Trophoblast cell (in vitro differentiated cells and primary cell): ENCODE results near the gene RECK.

Experiments used
- DNase-seq, 2 donors: peaks; one replicate each; pipeline ENCODE4 v3.0.0-alpha.2; 2016
- H2AFZ ChIP-seq: 2 replicates; pipeline ENCODE4 v1.6.1; 2013; ENCODE audit warnings: low read length, moderate library complexity, mild to moderate bottlenecking; ENCODE audit not compliant: insufficient read depth, poor library complexity
- H2AK5ac ChIP-seq: 2 replicates; pipeline ENCODE4 v1.6.1; 2013; ENCODE audit warnings: mild to moderate bottlenecking, low read length
- H2BK120ac ChIP-seq: 2 replicates; pipeline ENCODE4 v1.6.1; 2013; ENCODE audit warnings: low read length, mild to moderate bottlenecking, moderate library complexity; ENCODE audit not compliant: insufficient read depth, poor library complexity
- H2BK12ac ChIP-seq: 2 replicates; pipeline ENCODE4 v1.6.1; 2013; ENCODE audit warnings: mild to moderate bottlenecking, low read length, moderate library complexity
- H2BK5ac ChIP-seq: 2 replicates; pipeline ENCODE4 v1.6.1; 2013; ENCODE audit warnings: low read length, low read depth, moderate library complexity, mild to moderate bottlenecking; ENCODE audit not compliant: poor library complexity
- H3K14ac ChIP-seq: 2 replicates; pipeline ENCODE4 v1.6.1; 2013; ENCODE audit warnings: mild to moderate bottlenecking, low read length
- H3K18ac ChIP-seq: 2 replicates; pipeline ENCODE4 v1.6.1; 2013; ENCODE audit warnings: mild to moderate bottlenecking, low read length
- H3K23ac ChIP-seq: 2 replicates; pipeline ENCODE4 v1.6.1; 2013; ENCODE audit warnings: low read length
- H3K27ac ChIP-seq: 2 replicates; pipeline ENCODE4 v1.5.1; 2013; ENCODE audit warnings: low read depth, mild to moderate bottlenecking, inconsistent platforms, low read length, moderate library complexity
- H3K27me3 ChIP-seq: 2 replicates; pipeline ENCODE4 v1.6.1; 2013; ENCODE audit warnings: inconsistent platforms, mild to moderate bottlenecking, low read length, moderate library complexity; ENCODE audit not compliant: insufficient read depth
- H3K36me3 ChIP-seq, 2 experiments: 1 replicate in 1 of 2; 2 replicates in 1 of 2; pipeline ENCODE4 v1.6.1; 2013; ENCODE audit warnings: low read length in 2 of 2, mild to moderate bottlenecking in 2 of 2, moderate library complexity in 1 of 2; ENCODE audit not compliant: insufficient read depth in 2 of 2, control insufficient read depth in 1 of 2
- H3K4ac ChIP-seq: 2 replicates; pipeline ENCODE4 v1.6.1; 2013; ENCODE audit warnings: low read depth, mild to moderate bottlenecking, low read length, moderate library complexity
- H3K4me1 ChIP-seq, 2 experiments: 1 replicate in 1 of 2; 2 replicates in 1 of 2; pipeline ENCODE4 v1.6.1; 2013; ENCODE audit warnings: low read length in 2 of 2, mild to moderate bottlenecking in 2 of 2, moderate library complexity in 1 of 2; ENCODE audit not compliant: insufficient read depth in 2 of 2, control insufficient read depth in 1 of 2
- H3K4me2 ChIP-seq: 2 replicates; pipeline ENCODE4 v1.6.1; 2013; ENCODE audit warnings: inconsistent platforms, mild to moderate bottlenecking, low read length, moderate library complexity
- H3K4me3 ChIP-seq: 2 replicates; pipeline ENCODE4 v1.5.1; 2013; ENCODE audit warnings: mild to moderate bottlenecking, low read depth, low read length, inconsistent platforms
- H3K79me1 ChIP-seq: one replicate; pipeline ENCODE4 v1.6.1; 2013; ENCODE audit warnings: low read length
- H3K79me2 ChIP-seq: 2 replicates; pipeline ENCODE4 v1.6.1; 2013; ENCODE audit warnings: low read length, mild to moderate bottlenecking; ENCODE audit not compliant: control insufficient read depth, insufficient read depth, poor library complexity
- H3K9ac ChIP-seq: 2 replicates; pipeline ENCODE4 v1.6.1; 2013; ENCODE audit warnings: mild to moderate bottlenecking, low read length
- H3K9me3 ChIP-seq: 2 replicates; pipeline ENCODE4 v1.6.1; 2013; ENCODE audit warnings: low read depth, mild to moderate bottlenecking, control low read depth, inconsistent platforms, low read length; ENCODE audit not compliant: insufficient read depth
- H4K12ac ChIP-seq: 2 replicates; pipeline ENCODE4 v1.6.1; 2013; ENCODE audit warnings: low read depth, mild to moderate bottlenecking, low read length, moderate library complexity
- H4K8ac ChIP-seq: 2 replicates; pipeline ENCODE4 v1.6.1; 2013; ENCODE audit warnings: low read depth, mild to moderate bottlenecking, low read length, moderate library complexity
- H4K91ac ChIP-seq: one replicate; pipeline ENCODE4 v1.6.1; 2013; ENCODE audit warnings: low read depth, mild to moderate bottlenecking, low read length, moderate library complexity
- WGBS: extraction: QIAGEN DNeasy Blood & Tissue Kit; methylation state at CpG from one replicate; pipeline ENCODE4 v1.1.7; 2013; ENCODE audit warnings: missing lambda C conversion rate; ENCODE audit not compliant: insufficient read length, insufficient coverage; ENCODE audit errors: extremely low coverage; 5-methylcytosine and 5-hydroxymethylcytosine counted together

Gene RECK

GRCh38 chr9:36092014-36092413, 55.3 kb downstream of the RECK start:
- Histone ChIP-seq H3K9me3 (no peaks in the 10 kb centered on the region), H3K4me3 (no peak overlapping the region), H3K79me1 (peaks cover 1% of the 10 kb centered on the region), H3K79me2 (no peaks in the 10 kb centered on the region), H2BK120ac (no peak overlapping the region), H3K9ac (no peak overlapping the region), H2AFZ (no peak overlapping the region), H3K4me1 (no peaks in the 10 kb centered on the region), H3K27me3 (no peaks in the 10 kb centered on the region), H2BK12ac (no peak overlapping the region), H3K4me2 (no peak overlapping the region), H2BK5ac (no peak overlapping the region), H4K8ac (no peak overlapping the region), H3K4ac (no peak overlapping the region), H4K12ac (no peak overlapping the region), H3K27ac (no peak overlapping the region), H2AK5ac (no peak overlapping the region), H3K14ac (no peak overlapping the region), H3K36me3 (peaks cover 0 to 2% of the 10 kb centered on the region in 2 experiments), H3K18ac (no peak overlapping the region), H4K91ac (no peak overlapping the region), H3K23ac (no peak overlapping the region)
- no peak for DNase-seq
- WGBS, result no CpG with 5 or more reads among the region's 1 CpG

- H3K36me3 ChIP-seq, result peaks cover 0 to 2% of the 10 kb centered on the region in 2 experiments
- WGBS, result no CpG with 5 or more reads among the region's 9 CpGs
Measured at GRCh38 chr9:36092509-36093215, 55.9 kb downstream of the RECK start.

GRCh38 chr9:36093384-36093783, 56.7 kb downstream of the RECK start:
- Histone ChIP-seq H2AK5ac (no peak overlapping the region), H3K23ac (no peak overlapping the region), H2AFZ (no peak overlapping the region), H3K27ac (no peak overlapping the region), H3K4me1 (no peaks in the 10 kb centered on the region), H3K4ac (no peak overlapping the region), H3K36me3 (peaks cover 0 to 2% of the 10 kb centered on the region in 2 experiments), H2BK120ac (no peak overlapping the region), H3K9me3 (no peaks in the 10 kb centered on the region), H3K79me1 (peaks cover 1% of the 10 kb centered on the region), H2BK5ac (no peak overlapping the region), H4K12ac (no peak overlapping the region), H3K4me2 (no peak overlapping the region), H4K8ac (no peak overlapping the region), H3K9ac (no peak overlapping the region), H3K27me3 (no peaks in the 10 kb centered on the region), H4K91ac (no peak overlapping the region), H3K18ac (no peak overlapping the region), H3K14ac (no peak overlapping the region), H3K79me2 (no peaks in the 10 kb centered on the region), H3K4me3 (no peak overlapping the region), H2BK12ac (no peak overlapping the region)
- no peak for DNase-seq
- WGBS, result no CpG with 5 or more reads among the region's 2 CpGs

More at GRCh38 chr9:36092509-36093215, 55.9 kb downstream of the RECK start:
- Histone ChIP-seq H4K12ac (no peak overlapping the region), H4K8ac (peak overlapping the region; percentile 60), H2BK5ac (no peak overlapping the region), H2AFZ (peak overlapping the region; percentile 28), H3K4me3 (no peak overlapping the region), H3K4ac (no peak overlapping the region), H2BK120ac (peak overlapping the region; percentile 76), H2AK5ac (peak overlapping the region; percentile 79), H3K9ac (no peak overlapping the region), H2BK12ac (peak overlapping the region; percentile 76), H3K18ac (no peak overlapping the region), H3K79me1 (peaks cover 1% of the 10 kb centered on the region), H3K79me2 (no peaks in the 10 kb centered on the region), H3K14ac (no peak overlapping the region), H3K27me3 (no peaks in the 10 kb centered on the region), H4K91ac (peak overlapping the region; percentile 24), H3K4me2 (no peak overlapping the region), H3K27ac (no peak overlapping the region), H3K23ac (no peak overlapping the region), H3K4me1 (no peaks in the 10 kb centered on the region), H3K9me3 (no peaks in the 10 kb centered on the region)
- DNase-seq, result no peak

GRCh38 chr9:36099718-36100117, 63.0 kb downstream of the RECK start:
- Histone ChIP-seq H3K27ac (no peak overlapping the region), H3K4me3 (no peak overlapping the region), H3K14ac (no peak overlapping the region), H3K27me3 (no peaks in the 10 kb centered on the region), H3K18ac (no peak overlapping the region), H3K36me3 (no peaks in the 10 kb centered on the region), H2AK5ac (no peak overlapping the region), H4K12ac (no peak overlapping the region), H2AFZ (no peak overlapping the region), H3K9ac (no peak overlapping the region), H3K23ac (no peak overlapping the region), H3K4me2 (no peak overlapping the region), H3K79me2 (no peaks in the 10 kb centered on the region), H4K8ac (peak overlapping the region; percentile 5), H3K4me1 (peaks cover 2 to 6% of the 10 kb centered on the region in 2 experiments), H3K9me3 (no peaks in the 10 kb centered on the region), H2BK5ac (no peak overlapping the region), H2BK12ac (peak overlapping the region; percentile 80), H2BK120ac (peak overlapping the region; percentile 33), H3K79me1 (peaks cover 10% of the 10 kb centered on the region), H3K4ac (no peak overlapping the region), H4K91ac (no peak overlapping the region)
- DNase-seq, result no peak
- no CpG with 5 or more reads among the region's 1 CpG for WGBS
